NCI-H2107 (cell line): Measurements from ENCODE around the gene F8A1.
"Not testable (repeated sequence)": the region's sequence is repeated elsewhere in the genome, so short reads cannot be mapped to it uniquely, and the experiment has no call there.

Experiments
- DNase-seq: peaks from one replicate; lab custom pipeline; 2025; lab: John Stamatoyannopoulos, UW

F8A1 gene

DNA sequence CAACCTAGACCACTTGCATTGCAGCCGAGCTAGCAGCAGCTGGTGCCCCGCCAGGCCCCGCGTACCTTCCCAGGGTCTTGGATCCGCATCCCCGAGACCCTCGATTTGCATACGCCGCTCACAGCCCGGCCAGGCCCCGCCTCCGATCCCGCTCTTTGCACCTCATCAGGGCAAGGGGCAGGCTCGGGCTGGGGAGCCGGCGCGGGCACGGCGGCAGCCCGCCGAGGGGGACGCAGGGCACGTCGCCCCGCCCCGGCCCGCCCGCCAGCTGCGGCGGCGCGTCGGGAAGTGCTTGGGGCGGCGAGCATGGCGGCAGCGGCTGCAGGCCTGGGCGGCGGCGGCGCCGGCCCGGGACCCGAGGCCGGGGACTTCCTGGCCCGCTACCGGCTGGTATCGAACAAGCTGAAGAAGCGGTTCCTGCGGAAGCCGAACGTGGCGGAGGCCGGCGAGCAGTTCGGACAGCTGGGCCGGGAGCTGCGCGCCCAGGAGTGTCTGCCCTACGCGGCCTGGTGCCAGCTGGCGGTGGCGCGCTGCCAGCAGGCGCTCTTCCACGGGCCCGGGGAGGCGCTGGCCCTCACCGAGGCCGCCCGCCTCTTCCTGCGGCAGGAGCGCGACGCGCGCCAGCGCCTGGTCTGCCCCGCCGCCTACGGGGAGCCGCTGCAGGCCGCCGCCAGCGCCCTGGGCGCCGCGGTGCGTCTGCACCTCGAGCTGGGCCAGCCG, at the start of gene F8A1:
Gene F8A1, plus strand, starts transcription at position 287 of the 720 bp plus-strand sequence. Its CDS starts 20 bp downstream, at position 307.
- not testable (repeated sequence) for DNase-seq

DNA sequence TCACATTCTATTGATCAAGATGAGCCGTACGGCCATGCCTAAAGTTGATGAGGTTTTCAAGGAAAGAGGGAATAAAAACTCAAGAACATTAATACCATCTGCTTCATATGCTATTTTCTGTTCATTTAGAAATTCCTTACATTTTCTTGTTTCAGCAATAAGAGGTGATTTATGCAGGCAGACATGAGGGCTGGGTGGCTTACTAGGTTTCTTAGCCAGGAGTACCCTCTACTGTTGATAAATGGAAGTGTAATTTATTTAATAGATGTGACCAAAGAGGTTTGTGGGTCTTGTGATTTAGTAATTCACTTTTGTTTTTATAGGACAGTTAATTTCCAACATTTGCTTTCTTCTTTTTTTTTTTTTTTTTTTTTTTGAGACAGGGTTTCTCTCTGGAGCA, 45.3 kb upstream of the F8A1 start:
- DNase-seq = no peak

DNA sequence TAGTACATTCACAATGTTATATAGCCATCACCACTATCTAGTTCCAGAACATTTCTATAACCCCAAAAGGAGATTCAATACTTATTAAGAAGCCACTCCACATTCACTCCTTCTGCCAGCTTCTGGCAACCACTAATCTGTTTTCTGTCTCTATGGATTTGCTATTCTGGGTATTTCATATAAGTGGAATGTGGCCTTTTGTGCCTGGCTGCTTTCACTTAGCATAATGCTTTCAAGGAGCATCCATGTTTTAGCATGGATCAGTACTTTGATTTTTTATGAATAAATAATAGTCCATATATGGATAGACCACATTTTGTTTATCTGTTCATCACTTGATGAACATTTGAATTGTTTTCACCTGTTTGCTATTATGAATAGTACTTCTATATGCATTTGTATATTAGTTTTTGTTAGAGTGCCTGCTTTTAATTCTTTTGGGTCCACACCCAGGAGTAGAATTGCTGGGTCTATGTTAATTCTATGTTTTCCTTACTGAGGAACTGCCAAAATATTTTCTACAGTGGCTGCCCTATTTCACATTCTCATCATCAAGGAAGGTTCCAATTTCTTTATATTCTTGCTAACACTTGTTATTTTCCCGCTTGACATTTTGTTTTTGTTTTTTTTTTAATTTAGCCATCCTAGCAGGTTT, 35.1 kb upstream of the F8A1 start:
- DNase-seq = no peak

DNA sequence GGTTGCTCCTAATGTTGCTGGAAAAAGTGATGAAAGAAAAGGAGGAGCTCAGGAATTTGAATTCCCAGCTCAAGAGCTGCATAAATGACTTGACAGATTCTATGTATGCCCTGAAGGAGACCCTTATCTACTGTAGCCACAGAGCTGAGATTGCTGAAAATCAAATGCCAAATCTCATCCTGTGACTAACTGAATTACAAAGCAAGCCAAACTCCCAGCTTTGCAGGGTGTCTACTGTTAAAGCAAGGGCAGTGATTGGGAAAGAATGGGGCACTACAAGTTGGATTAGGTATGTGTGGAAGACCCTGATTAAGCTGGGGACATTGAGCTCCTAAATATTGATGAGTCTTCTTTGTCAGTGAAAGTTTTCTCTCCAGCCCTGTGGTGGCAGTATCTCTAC, 30.9 kb upstream of the F8A1 start:
- no peak for DNase-seq

DNA sequence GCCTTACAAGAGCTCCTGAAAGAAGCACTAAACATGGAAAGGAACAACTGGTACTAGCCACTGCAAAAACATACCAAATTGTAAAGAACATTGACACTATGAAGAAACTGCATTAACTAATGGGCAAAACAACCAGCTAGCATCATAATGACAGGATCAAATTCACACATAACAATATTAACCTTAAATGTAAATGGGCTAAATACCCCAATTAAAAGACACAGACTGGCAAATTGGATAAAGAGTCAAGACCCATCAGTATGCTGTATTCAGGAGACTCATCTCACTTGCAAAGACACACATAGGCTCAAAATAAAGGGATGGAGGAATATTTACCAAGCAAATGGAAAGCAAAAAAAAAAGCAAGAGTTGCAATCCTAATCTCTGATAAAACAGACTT, 17.6 kb upstream of the F8A1 start:
- not testable (repeated sequence) for DNase-seq

DNA sequence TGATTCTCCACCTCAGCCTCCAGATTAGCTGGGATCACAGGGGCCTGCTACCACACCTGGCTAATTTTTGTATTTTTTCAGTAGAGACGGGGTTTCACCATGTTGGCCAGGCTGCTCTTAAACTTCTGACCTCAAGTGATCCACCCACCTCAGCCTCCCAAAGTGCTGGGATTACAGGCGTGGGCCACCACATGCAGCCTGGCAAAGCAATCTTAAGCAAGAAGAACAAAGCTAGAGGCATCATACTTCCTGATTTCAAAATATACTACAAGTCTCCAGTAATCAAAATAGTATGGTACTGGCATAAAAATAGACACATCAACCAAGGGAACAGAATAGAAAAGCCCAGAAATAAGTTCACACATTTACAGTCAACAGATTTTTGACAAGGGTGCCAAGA, 12.8 kb upstream of the F8A1 start:
- DNase-seq = no peak

DNA sequence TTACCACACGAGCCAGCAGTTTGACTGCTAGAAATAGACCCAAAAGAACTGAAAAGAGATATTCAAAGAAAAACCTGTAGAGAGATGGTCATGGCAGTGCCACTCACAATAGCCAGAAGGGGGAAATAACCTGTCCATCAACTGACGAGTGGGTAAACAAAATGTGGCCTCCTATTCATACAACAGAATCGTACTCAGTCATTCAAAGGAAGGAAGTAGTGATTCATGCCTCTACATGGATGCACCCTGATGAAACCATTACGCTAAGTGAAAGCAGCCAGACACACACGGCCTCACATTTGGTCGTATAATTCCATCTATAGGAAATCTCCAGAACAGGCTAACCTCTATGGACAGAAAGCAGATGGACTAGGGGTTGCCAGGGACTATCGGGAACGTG, 2.1 kb upstream of the F8A1 start:
- DNase-seq = not testable (repeated sequence)

DNA sequence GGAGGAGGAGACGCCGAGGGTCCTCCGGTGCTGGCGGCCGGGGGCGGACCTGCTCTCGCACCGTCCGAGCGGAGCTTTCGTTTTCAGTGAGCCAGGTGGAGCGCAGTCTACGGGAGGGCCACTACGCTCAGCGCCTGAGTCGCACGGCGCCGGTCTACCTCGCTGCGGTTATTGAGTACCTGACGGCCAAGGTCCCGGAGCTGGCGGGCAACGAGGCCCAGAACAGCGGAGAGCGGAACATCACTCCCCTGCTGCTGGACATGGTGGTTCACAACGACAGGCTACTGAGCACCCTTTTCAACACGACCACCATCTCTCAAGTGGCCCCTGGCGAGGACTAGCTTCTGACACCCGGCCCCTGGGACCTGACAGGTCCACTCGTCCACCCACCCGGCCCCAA, 1.1 kb upstream of the F8A1 start:
- DNase-seq = not testable (repeated sequence)

DNA sequence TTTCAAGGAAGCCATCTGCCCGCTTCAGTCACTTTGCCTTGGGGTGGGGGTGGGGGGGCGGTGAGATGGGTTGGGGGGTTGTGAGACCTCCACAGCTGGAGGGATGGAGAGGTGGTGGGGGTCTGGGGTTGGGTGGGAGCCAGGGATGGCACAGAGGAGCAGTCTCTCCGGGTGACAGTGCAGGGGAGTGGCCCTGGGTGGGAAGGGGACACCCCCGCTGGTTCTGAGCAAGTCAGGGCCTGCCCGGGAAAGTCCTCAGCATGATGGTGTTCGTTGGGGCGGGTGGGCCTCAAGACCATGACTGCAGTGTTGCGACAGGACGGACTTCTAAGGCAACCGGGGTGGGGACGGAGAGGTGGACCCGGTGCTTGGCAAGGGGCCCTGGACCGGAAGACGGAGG, 606 bp upstream of the F8A1 start:
- not testable (repeated sequence) for DNase-seq

DNA sequence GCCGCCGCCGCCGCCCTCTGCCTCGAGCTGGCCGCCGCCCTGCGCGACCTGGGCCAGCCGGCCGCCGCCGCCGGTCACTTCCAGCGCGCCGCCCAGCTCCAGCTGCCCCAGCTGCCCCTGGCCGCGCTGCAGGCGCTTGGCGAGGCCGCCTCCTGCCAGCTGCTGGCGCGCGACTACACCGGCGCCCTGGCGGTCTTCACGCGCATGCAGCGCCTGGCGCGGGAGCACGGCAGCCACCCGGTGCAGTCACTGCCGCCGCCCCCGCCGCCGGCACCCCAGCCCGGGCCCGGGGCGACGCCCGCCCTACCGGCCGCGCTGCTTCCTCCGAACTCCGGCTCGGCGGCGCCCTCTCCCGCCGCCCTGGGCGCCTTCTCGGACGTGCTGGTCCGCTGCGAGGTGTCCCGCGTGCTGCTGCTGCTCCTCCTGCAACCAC, 650 bp downstream of the F8A1 start:
- DNase-seq = not testable (repeated sequence)

DNA sequence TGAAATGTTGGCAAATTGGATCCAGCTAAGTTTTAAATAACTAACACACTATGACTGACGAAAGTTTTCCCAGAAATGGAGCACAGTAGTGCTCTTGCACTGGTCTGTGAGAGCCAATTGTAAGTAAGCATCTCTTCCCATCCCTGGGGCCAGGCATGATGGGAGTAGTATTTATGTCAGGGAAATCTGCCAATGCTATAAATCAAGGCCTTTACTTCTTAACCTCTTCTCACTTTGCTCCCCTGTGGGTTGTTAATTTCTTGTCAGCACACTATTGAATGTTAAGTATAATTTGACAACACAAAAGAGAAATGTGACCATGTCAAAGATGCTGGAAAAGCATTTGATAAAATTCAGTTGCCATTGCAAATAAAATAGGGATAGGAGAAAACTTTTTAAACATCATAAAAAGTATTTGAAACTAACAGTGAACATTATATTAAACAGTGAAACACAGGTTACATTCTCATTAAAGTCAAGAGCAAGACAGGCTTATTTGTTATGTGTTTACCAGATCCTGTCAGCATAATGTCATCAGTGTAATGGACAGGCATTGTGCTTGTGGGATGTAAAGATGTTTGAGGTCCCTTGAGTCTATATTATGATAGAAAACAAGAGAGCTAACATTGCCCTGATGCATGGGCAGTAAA, 5.0 kb downstream of the F8A1 start:
- DNase-seq = no peak

DNA sequence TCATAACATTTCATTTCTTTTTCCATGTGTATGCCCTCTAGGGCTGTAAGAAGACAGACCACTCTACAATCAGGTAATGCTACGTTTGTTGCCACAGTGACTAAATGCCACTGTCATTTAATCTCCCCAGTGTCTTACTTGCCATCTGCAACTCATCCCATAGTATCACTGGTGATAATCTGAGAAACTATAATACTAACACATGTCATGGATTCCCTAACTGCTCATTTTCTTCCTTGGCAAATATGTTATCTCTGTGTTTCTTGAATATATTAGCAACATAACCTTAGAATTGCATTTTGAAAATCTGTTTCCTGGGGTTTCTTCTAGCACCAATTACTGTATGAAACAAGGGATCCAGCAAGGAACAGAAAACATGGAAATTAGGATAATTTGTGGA, 6.1 kb downstream of the F8A1 start:
- no peak for DNase-seq

DNA sequence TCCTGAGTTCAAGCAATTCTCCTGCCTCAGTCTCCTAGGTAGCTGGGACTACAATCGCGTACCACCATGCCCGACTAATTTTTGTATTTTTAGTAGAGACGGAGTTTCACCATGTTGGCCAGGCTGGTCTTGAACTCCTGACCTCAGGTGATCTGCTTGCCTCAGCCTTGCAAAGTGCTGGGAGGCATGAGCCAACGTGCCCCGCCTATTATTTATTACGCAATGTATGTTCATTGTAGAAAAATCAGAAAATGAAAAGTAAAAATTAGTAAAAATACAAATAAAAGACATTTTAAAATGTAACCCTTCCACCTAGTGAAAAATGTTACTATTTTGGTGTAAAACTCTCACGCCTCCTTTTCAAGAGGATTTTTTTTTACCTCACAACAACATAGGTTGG, 14.2 kb downstream of the F8A1 start:
- DNase-seq = no peak

DNA sequence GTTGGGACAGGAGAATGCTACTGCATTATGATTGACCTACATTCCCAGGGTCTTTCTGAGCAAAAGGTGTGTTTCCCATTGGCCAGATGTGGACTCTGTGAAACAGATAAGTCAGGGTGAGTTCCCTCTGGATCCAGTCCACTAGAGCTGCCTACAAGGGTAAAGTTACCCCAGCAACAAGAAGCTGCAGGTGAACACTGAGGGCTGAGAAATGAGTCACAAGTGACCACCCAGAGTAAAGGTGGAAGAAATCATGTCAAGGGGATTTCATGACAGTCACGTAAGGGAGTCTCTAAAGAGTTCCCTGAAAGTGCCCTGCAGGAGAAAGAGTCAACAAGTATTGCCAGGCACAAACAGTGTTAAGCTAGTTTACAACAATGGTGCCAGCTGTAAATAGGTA, 16.3 kb downstream of the F8A1 start:
- no peak for DNase-seq

DNA sequence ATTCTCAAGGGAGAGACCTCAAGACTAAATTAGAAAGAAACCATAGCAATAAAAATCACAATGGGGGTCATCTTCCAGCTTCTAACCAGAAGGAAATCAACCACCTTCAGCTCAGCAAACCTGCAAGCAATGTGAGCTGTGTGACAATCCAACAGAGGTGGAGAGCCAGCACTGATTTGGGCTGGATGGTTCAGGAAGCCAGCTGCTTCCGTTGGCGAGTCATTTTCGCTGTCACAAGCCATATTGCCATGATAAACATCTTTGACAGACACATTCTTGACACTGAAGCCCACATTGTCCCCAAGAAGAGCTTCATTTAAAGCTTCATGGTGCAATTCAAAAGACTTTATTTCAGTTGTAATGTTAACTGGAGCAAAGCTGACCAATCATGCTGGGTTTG, 22.7 kb downstream of the F8A1 start:
- DNase-seq = no peak

DNA sequence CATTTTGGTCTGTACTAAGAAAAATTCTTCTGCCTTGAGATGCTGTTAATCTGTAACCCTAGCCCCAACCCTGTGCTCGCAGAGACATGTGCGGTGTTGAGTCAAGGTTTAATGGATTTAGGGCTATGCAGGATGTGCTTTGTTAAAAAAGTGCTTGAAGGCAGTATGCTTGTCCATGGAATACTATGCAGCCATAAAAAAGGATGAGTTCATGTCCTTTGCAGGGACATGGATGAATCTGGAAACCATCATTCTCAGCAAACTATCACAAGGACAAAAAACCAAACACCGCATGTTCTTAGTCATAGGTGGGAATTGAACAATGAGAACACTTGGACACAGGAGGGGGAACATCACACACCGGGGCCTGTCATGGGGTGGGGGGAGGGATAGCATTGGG, 23.9 kb downstream of the F8A1 start:
- DNase-seq = not testable (repeated sequence)

DNA sequence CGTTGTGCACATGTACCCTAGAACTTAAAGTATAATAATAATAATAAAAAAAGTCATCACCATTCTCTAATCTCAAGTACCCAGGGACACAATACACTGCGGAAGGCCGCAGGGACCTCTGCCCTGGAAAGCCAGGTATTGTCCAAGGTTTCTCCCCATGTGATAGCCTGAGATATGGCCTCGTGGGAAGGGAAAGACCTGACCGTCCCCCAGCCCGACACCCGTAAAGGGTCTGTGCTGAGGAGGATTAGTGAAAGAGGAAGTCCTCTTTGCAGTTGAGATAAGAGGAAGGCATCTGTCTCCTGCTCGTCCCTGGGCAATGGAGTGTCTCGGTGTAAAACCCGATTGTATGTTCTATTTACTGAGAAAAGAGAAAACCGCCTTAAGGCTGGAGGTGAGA, 24.4 kb downstream of the F8A1 start:
- not testable (repeated sequence) for DNase-seq

DNA sequence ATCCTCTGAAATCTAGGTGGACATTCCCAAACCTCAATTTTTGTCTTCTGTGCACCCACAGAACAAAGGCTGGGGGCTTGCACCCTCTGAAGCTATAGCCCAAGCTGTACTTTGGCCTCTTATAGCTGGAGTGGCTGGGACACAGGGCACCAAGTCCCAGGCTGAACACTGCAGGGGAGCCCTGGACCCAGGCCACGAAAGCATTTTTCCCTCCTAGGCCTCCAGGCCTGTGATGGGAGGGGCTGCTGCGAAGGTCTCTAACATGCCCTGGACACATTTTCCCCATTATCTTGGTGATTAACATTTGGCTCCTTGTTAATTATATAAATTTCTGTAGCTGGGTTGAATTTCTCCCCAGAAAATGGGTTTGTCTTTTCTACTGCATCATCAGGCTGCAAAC, 27.9 kb downstream of the F8A1 start:
- DNase-seq = no peak

DNA sequence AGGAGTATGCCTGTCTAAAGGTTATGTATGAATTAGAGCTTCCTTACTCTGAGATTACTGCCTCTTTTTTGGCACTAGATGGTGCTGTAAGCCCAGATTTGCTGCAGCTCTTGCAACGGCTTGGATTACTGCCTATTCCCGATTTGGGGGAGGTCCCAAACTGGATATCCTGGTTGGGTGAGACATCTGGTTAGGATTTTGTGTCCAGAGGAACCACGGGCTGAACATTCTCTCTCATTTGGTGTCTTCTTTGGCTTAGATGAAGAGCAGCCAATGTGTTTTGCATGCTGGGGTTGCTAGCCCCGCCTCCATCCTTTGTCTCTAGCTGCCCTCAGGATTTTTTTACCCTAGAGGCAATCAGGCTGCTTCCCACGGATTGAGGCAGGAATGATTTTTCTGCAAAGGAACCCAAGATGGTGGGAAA, 31.9 kb downstream of the F8A1 start:
- peak; percentile 68 for DNase-seq

DNA sequence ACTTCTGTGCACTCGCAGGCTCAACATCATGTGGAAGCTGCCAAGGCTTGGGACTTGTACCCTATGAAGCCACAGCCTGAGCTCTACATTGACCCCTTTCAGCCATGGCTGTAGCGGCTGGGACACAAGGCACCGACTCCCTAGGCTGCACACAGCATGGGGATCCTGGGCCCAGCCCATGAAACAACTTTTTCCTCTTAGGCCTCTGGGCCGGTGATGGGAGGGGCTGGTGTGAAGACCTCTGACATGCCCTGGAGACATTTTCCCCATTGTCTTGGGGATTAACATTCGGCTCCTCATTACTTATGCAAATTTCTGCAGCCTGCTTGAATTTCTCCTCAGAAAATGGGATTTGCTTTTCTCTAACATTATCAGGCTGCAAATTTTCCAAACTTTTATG, 38.6 kb downstream of the F8A1 start:
- DNase-seq = not testable (repeated sequence)
